ENCODE data around the gene IFNE. TPM values are rescaled to one million over a fixed set of nuclear protein-coding genes. Genes with fewer than 3 reads are reported as not detected.

The IFNE gene
- total RNA-seq, 1 donor from 2014 or later: not detected

- Mint-ChIP-seq H3K9me3 (ENCODE audit: unreplicated experiment) (no peaks in the 10 kb centered on the region), H3K27ac (ENCODE audit: unreplicated experiment) (no peak overlapping the region), H3K27me3 (ENCODE audit: unreplicated experiment) (no peaks in the 10 kb centered on the region), H3K4me3 (ENCODE audit: unreplicated experiment) (no peak overlapping the region), H3K36me3 (ENCODE audit: low read depth, unreplicated experiment) (no peaks in the 10 kb centered on the region), H3K4me1 (ENCODE audit: unreplicated experiment) (no peaks in the 10 kb centered on the region)
- no peak for DNase-seq (ENCODE audit: low spot score)
- TF ChIP-seq CTCF (IDR thresholded peaks at IDR 0.05; ENCODE audit: unreplicated experiment): no peak
Measured at GRCh38 chr9:21523021-21524014, 41.2 kb upstream of the IFNE start.

GRCh38 chr9:21522348-21522747 lies 40.2 kb upstream of the IFNE start:
- TF ChIP-seq CTCF (IDR thresholded peaks at IDR 0.05; ENCODE audit: unreplicated experiment): no peak
- H3K9me3 Mint-ChIP-seq (ENCODE audit: unreplicated experiment): no peaks in the 10 kb centered on the region
- no peaks in the 10 kb centered on the region for H3K36me3 Mint-ChIP-seq (ENCODE audit: low read depth, unreplicated experiment)
- H3K4me3 Mint-ChIP-seq (ENCODE audit: unreplicated experiment): no peak overlapping the region
- no peaks in the 10 kb centered on the region for H3K27me3 Mint-ChIP-seq (ENCODE audit: unreplicated experiment)
- no peak overlapping the region for H3K27ac Mint-ChIP-seq (ENCODE audit: unreplicated experiment)
- H3K4me1 Mint-ChIP-seq (ENCODE audit: unreplicated experiment): no peaks in the 10 kb centered on the region
- no peak for DNase-seq (ENCODE audit: low spot score)

- no peaks in the 10 kb centered on the region for H3K9me3 Mint-ChIP-seq (ENCODE audit: unreplicated experiment)
- no peak overlapping the region for H3K4me3 Mint-ChIP-seq (ENCODE audit: unreplicated experiment)
- no peaks in the 10 kb centered on the region for H3K27me3 Mint-ChIP-seq (ENCODE audit: unreplicated experiment)
- no peak overlapping the region for H3K27ac Mint-ChIP-seq (ENCODE audit: unreplicated experiment)
- H3K36me3 Mint-ChIP-seq (ENCODE audit: low read depth, unreplicated experiment): no peaks in the 10 kb centered on the region
- H3K4me1 Mint-ChIP-seq (ENCODE audit: unreplicated experiment): no peaks in the 10 kb centered on the region
- no peak for TF ChIP-seq CTCF (IDR thresholded peaks at IDR 0.05; ENCODE audit: unreplicated experiment)
- no peak for DNase-seq (ENCODE audit: low spot score)
Measured at GRCh38 chr9:21521448-21521847, 39.3 kb upstream of the IFNE start.

GRCh38 chr9:21520501-21521228 lies 38.6 kb upstream of the IFNE start:
- H3K9me3 Mint-ChIP-seq (ENCODE audit: unreplicated experiment): no peaks in the 10 kb centered on the region
- H3K4me3 Mint-ChIP-seq (ENCODE audit: unreplicated experiment): no peak overlapping the region
- no peak for TF ChIP-seq CTCF (IDR thresholded peaks at IDR 0.05; ENCODE audit: unreplicated experiment)
- DNase-seq (ENCODE audit: low spot score): no peak
- peaks cover 4% of the 10 kb centered on the region for H3K4me1 Mint-ChIP-seq (ENCODE audit: unreplicated experiment)
- no peak overlapping the region for H3K27ac Mint-ChIP-seq (ENCODE audit: unreplicated experiment)
- no peaks in the 10 kb centered on the region for H3K27me3 Mint-ChIP-seq (ENCODE audit: unreplicated experiment)
- H3K36me3 Mint-ChIP-seq (ENCODE audit: low read depth, unreplicated experiment): no peaks in the 10 kb centered on the region

All from endothelial cell (in vitro differentiated cells).